Panc1 (cell line): Measurements from ENCODE around the gene SH3BP4. TPM values are rescaled to one million over a fixed set of nuclear protein-coding genes. Genes with fewer than 3 reads are reported as not detected.

Source experiments
- ATAC-seq: fragments of 200-7000 bp; cut with Tn5 transposase; 2 replicates; pipeline ENCODE4 v1.9.1; 2020; ENCODE audit warnings: mild to moderate bottlenecking, moderate library complexity
- BruUV-seq: library from RNA; stranded (reverse); fragments of 400-500 nt; replicated peaks from 2 replicates; lab custom pipeline; 2021; lab: Mats Ljungman, UMichigan
- CTCF ChIA-PET: fragments of 300-600 bp; sonication (Branson Sonifier 250); formaldehyde crosslinking; loops from one replicate; lab custom pipeline; 2022; ENCODE audit warnings: antibody characterized with exemption; lab: Charles Lee
- POLR2A ChIA-PET: fragments of 300-600 bp; sonication (Branson Sonifier 250); formaldehyde crosslinking; loops from one replicate; lab custom pipeline; 2022; ENCODE audit warnings: antibody characterized with exemption; lab: Charles Lee
- DNase-seq: peaks from one replicate; pipeline ENCODE4 v3.0.0-alpha.2; 2010; ENCODE audit warnings: low read depth, low spot score
- H3K27ac ChIP-seq: 2 replicates; pipeline ENCODE4 v1.5.1; 2011; ENCODE audit warnings: mild to moderate bottlenecking, low read length, inconsistent platforms
- H3K27me3 ChIP-seq: fragments of 200-500 bp; sonication (Bioruptor generic); 2 replicates; pipeline ENCODE4 v1.6.0; 2014; ENCODE audit warnings: low read length, inconsistent platforms; ENCODE audit not compliant: control insufficient read depth, insufficient read depth
- H3K36me3 ChIP-seq: fragments of 200-500 bp; sonication (Bioruptor generic); 2 replicates; pipeline ENCODE4 v1.5.1; 2014; ENCODE audit warnings: inconsistent platforms, mild to moderate bottlenecking, low read length, moderate library complexity; ENCODE audit not compliant: control insufficient read depth, insufficient read depth
- H3K4me1 ChIP-seq: 2 replicates; pipeline ENCODE4 v1.5.1; 2011; ENCODE audit warnings: inconsistent platforms, mild to moderate bottlenecking, low read length, moderate library complexity; ENCODE audit not compliant: control insufficient read depth, insufficient read depth
- H3K4me3 ChIP-seq, 2 experiments: 2 replicates each; pipeline ENCODE4 v1.5.1; 2011 to 2012; ENCODE audit warnings: low read depth in 2 of 2, low read length in 2 of 2, mild to moderate bottlenecking in 2 of 2, inconsistent platforms in 1 of 2, moderate library complexity in 1 of 2
- H3K9me3 ChIP-seq: fragments of 200-500 bp; sonication (Bioruptor generic); 2 replicates; pipeline ENCODE4 v1.5.1; 2014; ENCODE audit warnings: low read depth, mild to moderate bottlenecking, inconsistent platforms, low read length, moderate library complexity; ENCODE audit not compliant: control insufficient read depth, insufficient read depth
- POLR2AphosphoS5 ChIP-seq: IDR thresholded peaks from 2 replicates; pipeline ENCODE4 v1.6.1; 2012; ENCODE audit warnings: mild to moderate bottlenecking, low read depth, low read length, moderate library complexity
- SIN3A ChIP-seq: IDR thresholded peaks from 2 replicates; pipeline ENCODE4 v1.6.1; 2012; ENCODE audit warnings: low read depth, mild to moderate bottlenecking, low read length, moderate library complexity, borderline replicate concordance; ENCODE audit not compliant: insufficient read depth
- TCF7L2 ChIP-seq: IDR thresholded peaks from 2 replicates; pipeline ENCODE4 v1.6.1; 2011; ENCODE audit warnings: mild to moderate bottlenecking, low read depth, low read length, inconsistent platforms
- in situ Hi-C: cut with HindIII; loops from 2 replicates; pipeline ENCODE4 v1.10.0; 2016; ENCODE audit warnings: low sequenced_read_pairs, low pct_unique_long_range_greater_than_20kb
- intact Hi-C: fragments of 100-400 bp; cut with micrococcal nuclease; formaldehyde crosslinking; loops from one replicate; pipeline ENCODE4 v1.10.0; 2022; ENCODE audit not compliant: unreplicated experiment
- total RNA-seq: library from RNA; stranded (reverse); gene quantifications from one replicate; pipeline ENCODE4 v1.2.1, GENCODE V29; 2021; ENCODE audit not compliant: unreplicated experiment
- TF ChIP-seq, protein P1 (sequence below): fragments of 450-650 bp; IDR thresholded peaks from 2 replicates; pipeline ENCODE4 v1.5.1; 2017; ENCODE audit warnings: mild to moderate bottlenecking
- TF ChIP-seq, protein P2 (sequence below), 2 experiments: IDR thresholded peaks; 2 replicates each; pipeline ENCODE4 v1.6.1; 2011 to 2012; ENCODE audit warnings: low read depth in 2 of 2, control low read depth in 1 of 2, low read length in 1 of 2, mild to moderate bottlenecking in 1 of 2, moderate library complexity in 1 of 2; ENCODE audit not compliant: insufficient read depth in 1 of 2

Gene SH3BP4
- total RNA-seq, 1 experiment from 2014 or later, result 133 TPM

DNA sequence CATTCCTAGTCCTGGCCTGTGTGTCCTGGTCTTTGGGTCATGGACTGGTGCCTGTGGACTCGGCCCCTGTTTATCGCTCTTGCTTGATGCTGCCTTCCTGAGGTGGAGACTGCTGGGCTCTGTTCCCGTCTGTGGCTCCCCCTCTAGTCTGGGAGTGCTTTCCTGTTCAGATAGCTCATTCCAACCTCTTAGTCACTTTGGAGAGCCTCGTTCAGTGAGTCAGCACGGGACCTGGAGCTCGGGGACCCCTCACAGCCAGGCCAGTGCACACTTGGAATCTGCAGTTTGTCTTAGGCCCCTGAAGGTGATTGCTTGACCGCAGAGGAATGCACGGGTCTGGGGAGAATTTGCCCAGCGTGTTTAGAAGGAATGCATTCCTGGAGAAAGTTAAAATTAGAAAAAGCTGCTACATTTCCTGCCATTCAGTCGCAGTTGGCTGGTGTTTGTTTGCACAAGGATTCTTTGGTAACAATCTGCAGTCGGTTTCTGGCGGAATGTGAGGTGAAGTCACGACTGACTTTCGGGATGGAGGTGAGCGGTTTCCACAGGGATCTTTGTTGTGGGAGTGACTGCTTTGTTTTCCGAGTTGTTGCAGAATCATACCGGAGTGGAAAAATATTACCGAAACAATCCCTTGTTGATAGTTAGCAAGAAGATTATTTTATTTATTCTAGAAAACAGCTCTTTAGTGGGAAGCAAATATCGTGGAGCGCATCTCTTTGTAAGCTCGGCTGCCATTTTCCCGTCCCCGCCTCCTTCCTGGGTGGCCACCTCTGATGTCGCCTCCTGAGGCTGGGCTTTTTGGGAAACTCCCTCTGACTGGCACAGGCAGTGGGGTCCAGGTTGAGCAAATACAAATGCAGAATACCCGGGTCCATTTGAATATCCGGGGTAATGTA is 29.6 kb downstream of the SH3BP4 start:
- H3K4me1 ChIP-seq, result peaks cover 93% of the 10 kb centered on the region
- in situ Hi-C loops, result no loop called here
- ChIA-PET POLR2A (no interaction called here), CTCF (no interaction called here)
- intact Hi-C loops, result no loop called here
- TSS peak; percentile 13 for BruUV-seq
- H3K27ac ChIP-seq, result peak overlapping the region; percentile 90
- no peaks in the 10 kb centered on the region for H3K36me3 ChIP-seq
- ATAC-seq (peak; percentile 82), DNase-seq (peak; percentile 86)
- TF ChIP-seq TCF7L2, result peak; percentile 61
- TF ChIP-seq POLR2AphosphoS5, result peak; percentile 85
- TF ChIP-seq, protein P1, sequence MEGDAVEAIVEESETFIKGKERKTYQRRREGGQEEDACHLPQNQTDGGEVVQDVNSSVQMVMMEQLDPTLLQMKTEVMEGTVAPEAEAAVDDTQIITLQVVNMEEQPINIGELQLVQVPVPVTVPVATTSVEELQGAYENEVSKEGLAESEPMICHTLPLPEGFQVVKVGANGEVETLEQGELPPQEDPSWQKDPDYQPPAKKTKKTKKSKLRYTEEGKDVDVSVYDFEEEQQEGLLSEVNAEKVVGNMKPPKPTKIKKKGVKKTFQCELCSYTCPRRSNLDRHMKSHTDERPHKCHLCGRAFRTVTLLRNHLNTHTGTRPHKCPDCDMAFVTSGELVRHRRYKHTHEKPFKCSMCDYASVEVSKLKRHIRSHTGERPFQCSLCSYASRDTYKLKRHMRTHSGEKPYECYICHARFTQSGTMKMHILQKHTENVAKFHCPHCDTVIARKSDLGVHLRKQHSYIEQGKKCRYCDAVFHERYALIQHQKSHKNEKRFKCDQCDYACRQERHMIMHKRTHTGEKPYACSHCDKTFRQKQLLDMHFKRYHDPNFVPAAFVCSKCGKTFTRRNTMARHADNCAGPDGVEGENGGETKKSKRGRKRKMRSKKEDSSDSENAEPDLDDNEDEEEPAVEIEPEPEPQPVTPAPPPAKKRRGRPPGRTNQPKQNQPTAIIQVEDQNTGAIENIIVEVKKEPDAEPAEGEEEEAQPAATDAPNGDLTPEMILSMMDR, result no peak
- TF ChIP-seq, protein P2, sequence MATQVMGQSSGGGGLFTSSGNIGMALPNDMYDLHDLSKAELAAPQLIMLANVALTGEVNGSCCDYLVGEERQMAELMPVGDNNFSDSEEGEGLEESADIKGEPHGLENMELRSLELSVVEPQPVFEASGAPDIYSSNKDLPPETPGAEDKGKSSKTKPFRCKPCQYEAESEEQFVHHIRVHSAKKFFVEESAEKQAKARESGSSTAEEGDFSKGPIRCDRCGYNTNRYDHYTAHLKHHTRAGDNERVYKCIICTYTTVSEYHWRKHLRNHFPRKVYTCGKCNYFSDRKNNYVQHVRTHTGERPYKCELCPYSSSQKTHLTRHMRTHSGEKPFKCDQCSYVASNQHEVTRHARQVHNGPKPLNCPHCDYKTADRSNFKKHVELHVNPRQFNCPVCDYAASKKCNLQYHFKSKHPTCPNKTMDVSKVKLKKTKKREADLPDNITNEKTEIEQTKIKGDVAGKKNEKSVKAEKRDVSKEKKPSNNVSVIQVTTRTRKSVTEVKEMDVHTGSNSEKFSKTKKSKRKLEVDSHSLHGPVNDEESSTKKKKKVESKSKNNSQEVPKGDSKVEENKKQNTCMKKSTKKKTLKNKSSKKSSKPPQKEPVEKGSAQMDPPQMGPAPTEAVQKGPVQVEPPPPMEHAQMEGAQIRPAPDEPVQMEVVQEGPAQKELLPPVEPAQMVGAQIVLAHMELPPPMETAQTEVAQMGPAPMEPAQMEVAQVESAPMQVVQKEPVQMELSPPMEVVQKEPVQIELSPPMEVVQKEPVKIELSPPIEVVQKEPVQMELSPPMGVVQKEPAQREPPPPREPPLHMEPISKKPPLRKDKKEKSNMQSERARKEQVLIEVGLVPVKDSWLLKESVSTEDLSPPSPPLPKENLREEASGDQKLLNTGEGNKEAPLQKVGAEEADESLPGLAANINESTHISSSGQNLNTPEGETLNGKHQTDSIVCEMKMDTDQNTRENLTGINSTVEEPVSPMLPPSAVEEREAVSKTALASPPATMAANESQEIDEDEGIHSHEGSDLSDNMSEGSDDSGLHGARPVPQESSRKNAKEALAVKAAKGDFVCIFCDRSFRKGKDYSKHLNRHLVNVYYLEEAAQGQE (IDR thresholded peaks at IDR 0.05; ENCODE audit: insufficient read depth in 1 of 2, low read depth in 2 of 2, low read length in 1 of 2), result no peak
- 0 out of 2 replicates have a peak, but pooled peaks have one; percentile 50 for TF ChIP-seq SIN3A
- no peaks in the 10 kb centered on the region for H3K27me3 ChIP-seq
- H3K4me3 ChIP-seq, result peak overlapping the region; percentile 30 to 49
- H3K9me3 ChIP-seq, result peaks cover 6% of the 10 kb centered on the region; the same call in 1 of the 2 replicates

DNA sequence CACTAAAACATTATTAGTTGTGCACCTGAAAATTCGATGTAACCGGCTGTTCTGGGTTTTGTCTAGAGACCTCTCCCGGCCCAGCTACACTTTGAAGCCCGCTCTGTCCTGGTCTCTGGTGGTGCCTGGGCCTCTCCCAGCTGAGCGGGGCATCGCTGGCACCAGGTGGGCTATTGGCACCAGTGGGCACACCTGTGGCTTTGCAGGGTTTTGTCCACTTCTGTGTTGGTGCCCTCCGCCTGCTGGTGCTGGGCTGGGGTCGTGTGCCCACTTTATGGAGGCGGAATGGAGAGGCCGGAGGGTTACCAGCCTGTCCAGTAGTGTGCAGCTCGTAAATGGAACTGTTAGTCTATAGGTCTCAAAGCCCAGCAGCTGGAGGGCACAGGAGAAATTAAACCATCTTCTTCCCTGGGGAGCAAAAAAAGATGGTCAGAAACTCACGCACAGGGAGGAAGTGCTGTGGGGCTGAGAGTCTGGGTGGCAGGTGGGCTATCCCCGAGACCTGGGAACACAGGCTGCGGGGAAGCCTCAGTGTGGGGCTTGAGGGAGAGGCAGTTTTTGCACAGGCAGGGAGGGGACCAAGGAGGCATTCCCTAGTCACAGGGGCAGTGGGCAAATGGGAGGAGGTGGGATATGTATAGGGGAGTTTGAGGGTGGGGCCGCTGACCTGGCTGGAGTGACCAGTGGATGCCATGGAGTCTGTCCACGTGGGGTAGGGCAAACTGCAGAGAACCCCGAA is 30.4 kb downstream of the SH3BP4 start:
- BruUV-seq, result no TSS peak
- ChIA-PET POLR2A (no interaction called here), CTCF (no interaction called here)
- Histone ChIP-seq H3K4me1 (peaks cover 86% of the 10 kb centered on the region), H3K27me3 (no peaks in the 10 kb centered on the region), H3K9me3 (peaks cover 6% of the 10 kb centered on the region; the same call in 1 of the 2 replicates), H3K4me3 (peak overlapping the region; percentile 30 to 49), H3K36me3 (no peaks in the 10 kb centered on the region), H3K27ac (peak overlapping the region; percentile 90)
- DNase-seq (no peak), ATAC-seq (no peak)
- intact Hi-C loops, result no loop called here
- in situ Hi-C loops, result no loop called here
- TF ChIP-seq, protein P2 (IDR thresholded peaks at IDR 0.05; ENCODE audit: insufficient read depth in 1 of 2, low read depth in 2 of 2, low read length in 1 of 2), result no peak
- TF ChIP-seq, protein P1, result no peak
- no peak for TF ChIP-seq TCF7L2
- TF ChIP-seq SIN3A, result no peak
- TF ChIP-seq POLR2AphosphoS5, result no peak
